Activated effector memory CD4-positive, alpha-beta T cell treated with Interleukin-2 at 50 U/mL for 16 hours (primary cell): ENCODE measurements around the gene SRPK2.
"Not testable (repeated sequence)": the region's sequence is repeated elsewhere in the genome, so short reads cannot be mapped to it uniquely, and the experiment has no call there.

Source experiments
- DNase-seq: peaks from one replicate; pipeline ENCODE4 v3.0.0-alpha.2; 2020

Gene SRPK2

GRCh38 chr7:105215821-105216220 is 172.9 kb downstream of the SRPK2 start:
- no peak for DNase-seq

GRCh38 chr7:105215182-105215581 is 173.5 kb downstream of the SRPK2 start:
- no peak for DNase-seq

- DNase-seq, result no peak
These were observed 175.1 kb downstream of the SRPK2 start for GRCh38 chr7:105213611-105214010.

DNA sequence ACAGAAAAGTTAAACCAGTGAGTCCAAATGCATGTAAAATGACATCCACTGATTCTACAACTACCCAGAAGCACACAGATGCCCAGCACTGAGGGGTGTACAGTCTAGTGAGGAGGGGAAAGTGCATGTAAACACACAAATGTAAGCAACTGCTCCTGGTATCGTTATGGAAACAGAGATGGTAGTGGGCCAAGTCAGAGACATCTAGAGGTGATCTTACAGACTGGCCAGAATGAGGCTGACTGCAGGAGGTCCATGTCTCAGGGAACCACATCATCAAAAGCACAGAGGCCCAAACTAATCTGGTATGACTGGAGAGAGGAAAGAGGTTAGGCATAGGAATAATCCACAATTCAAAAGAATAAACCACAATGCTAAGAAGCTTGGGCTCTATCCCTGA is 176.5 kb downstream of the SRPK2 start:
- DNase-seq, result no peak

DNA sequence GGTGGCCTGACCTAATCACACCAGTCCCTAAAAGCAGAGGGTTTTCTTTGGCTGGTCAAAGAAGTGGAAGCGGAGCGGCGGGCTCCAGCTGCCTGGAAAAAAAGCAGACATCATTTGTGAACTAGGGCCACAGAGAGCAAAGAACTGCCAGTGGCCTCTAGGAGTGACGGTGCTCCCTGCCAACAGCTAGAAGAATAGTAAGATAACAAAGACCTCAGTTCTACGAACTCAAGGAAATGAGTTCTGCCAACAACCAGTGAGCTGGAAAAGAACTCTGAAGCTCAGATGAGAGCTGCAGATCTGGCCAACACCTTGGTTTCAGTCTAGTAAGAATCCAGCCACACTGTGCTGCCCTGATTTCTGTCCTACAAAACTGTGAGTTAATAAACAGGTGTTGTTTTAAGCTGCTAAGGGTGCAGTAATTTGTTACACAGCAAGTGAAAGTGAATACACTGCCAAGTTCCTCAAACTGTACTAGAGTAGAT is 178.0 kb downstream of the SRPK2 start:
- no peak for DNase-seq

DNA sequence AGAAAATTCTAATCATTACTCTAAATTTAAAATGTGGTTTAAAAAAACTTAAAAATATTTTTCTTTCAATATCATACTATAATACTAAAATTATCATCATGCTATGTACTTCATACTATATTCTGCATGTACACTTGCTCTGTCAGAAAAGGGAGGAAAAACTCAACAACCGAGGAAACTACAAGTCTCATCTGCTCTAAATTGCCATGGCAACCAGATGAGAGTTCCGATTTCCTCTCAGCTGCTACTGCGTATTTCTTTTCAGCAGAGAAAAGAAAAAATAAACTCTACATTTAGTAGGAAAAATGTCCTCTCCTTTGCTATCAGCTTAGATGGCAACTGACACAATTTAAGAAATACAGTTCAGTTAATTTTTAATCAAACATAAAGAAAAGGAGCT is 178.9 kb downstream of the SRPK2 start:
- no peak for DNase-seq

- no peak for DNase-seq
These were observed 179.3 kb downstream of the SRPK2 start for GRCh38 chr7:105209433-105209832.

GRCh38 chr7:105206985-105207384 is 181.7 kb downstream of the SRPK2 start:
- no peak for DNase-seq

GRCh38 chr7:105205592-105206237 is 183.0 kb downstream of the SRPK2 start:
- DNase-seq, result no peak

DNA sequence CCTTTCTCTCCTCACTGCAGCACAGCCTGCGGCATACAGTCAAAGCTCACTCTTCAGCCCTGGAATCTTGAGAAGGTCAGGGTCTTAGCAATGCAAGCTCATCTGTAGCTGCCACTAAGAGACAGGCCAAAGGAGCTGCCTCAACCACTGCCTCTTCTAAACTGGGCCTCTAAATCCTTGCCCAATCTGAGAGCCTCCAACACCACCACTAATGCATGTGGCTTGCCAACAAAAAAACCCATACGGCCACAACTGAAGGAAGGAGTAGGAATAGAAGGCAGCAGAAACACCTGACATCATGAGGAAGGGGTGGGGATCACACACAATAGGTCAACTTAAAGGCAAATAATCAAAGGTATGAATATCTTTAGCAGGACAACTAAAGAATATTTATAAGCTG is 183.8 kb downstream of the SRPK2 start:
- DNase-seq, result no peak

DNA sequence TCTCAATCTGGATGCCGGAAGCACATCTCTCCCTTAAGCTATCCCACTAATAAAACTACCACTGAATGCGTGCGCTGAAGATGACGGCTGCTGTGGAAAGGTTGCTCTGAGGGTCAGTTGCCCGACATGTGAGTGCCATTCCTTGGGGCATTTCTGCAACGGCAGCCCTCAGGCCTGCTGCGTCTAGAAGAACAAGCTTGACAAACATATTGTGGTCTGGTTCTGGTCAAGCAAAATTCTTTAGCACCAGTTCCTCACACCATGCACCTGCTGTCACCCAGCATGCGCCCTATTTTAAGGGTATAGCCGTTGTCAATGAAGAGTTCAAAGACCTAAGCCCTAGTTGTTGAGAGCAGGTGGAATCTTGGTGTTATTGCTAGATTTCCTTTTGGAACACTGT is 184.2 kb downstream of the SRPK2 start:
- no peak for DNase-seq

GRCh38 chr7:105202616-105203015 is 186.1 kb downstream of the SRPK2 start:
- no peak for DNase-seq

- no peak for DNase-seq
These were observed 189.3 kb downstream of the SRPK2 start for GRCh38 chr7:105199386-105199785.

- DNase-seq, result no peak
These were observed 190.5 kb downstream of the SRPK2 start for GRCh38 chr7:105198223-105198622.

GRCh38 chr7:105196473-105196872 is 192.2 kb downstream of the SRPK2 start:
- no peak for DNase-seq

DNA sequence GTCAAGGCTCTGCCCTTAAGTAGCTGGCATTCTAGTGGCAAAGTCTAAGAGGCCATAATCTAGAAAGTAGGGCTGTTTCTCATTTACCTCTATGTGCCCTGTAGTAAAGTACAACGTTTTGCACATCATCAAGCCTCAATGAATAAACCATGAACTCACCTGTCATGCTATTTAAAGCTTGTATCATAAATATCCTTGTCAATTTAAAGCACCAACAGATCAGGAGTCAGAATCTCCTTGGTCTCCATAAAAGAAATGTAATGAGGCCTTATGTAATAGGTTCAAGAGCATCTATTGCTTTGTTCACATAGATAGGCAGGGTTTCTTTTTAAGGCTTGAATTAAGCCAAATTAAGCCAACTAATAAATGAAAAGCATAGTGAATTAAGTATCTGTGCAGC is 192.8 kb downstream of the SRPK2 start:
- DNase-seq, result no peak

- not testable (repeated sequence) for DNase-seq
These were observed 193.8 kb downstream of the SRPK2 start for GRCh38 chr7:105194959-105195358.

DNA sequence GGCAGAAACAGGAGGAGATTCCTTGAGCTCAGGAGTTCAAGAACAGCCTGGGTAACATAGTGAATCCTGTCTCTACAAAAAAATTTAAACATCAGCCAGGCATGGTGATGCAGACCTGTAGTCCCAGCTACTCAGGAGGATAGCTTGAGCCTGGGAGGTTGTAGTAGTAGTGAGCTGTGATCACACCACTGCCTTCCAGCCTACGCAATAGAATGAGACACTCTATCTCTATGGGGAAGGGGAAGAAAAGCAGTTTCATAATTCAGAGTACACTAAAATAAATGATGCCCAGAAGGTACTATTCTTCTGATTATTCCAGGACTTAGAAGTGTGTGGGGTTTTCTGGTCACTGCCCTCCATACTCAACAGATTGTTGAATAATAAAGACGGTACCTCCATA is 197.4 kb downstream of the SRPK2 start:
- DNase-seq, result no peak

DNA sequence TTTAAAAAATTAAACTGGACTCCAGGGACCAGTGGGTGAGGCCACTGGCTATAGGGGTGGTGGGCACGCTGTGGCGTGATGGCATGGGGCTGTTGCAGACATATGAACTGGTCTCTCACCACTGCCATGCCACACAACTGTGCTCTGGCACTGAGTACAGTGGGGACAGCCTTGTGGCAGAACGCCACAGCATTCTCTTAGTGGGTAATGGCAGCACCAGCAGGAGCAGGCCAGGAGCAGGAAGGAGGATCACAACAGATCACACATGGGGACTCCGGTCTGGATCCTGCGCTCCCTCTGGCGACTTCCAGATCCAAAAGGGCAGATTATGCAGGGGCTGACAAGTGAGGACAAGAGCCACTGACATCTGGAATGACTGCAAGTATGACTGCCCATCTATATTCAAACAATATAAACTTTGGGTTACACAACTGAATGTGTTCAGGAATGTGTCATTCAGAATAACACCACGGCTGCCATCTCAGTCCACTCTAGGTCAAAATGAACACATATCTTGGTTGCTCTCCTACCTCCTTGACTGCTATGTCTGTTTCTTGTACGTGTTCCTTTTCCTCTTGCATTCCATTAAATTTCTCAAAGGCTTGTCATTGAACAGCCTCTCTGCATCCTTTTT is 198.7 kb downstream of the SRPK2 start:
- DNase-seq, result no peak

- DNase-seq, result no peak
These were observed 200.5 kb downstream of the SRPK2 start for GRCh38 chr7:105188201-105188600.

GRCh38 chr7:105187302-105188169 is 201.2 kb downstream of the SRPK2 start:
- no peak for DNase-seq

DNA sequence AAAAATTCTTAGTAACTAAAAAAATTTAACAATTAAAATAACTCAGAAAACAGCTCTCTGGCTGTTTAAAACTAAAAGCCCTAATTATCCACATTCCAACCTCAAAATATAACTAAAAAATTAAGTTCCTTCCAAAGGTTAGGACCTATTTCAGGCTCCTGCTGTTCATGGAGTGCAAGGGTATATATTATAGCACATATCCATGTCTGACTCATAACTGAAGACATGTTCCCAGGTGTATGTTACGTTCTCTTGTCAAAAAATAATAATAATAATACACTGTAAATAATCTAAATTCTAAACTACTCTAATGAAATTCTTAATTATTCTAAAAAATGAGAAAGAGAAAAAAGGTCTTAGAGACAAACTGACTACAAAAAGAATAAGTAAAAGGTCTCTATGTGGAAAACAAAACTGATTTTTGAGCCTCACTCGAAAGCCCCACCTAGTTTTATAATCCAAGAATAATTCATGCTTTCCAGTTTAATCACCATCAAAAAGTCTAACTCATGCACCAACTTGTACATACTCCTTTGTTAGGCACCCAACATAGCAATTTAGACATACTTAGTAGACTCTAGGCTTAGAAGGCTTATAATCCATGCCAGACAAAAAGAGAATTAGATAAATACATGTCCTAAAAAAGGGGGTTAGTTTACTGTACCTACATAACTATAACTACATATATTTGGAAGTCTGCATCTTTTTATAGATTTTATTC is 203.3 kb downstream of the SRPK2 start:
- no peak for DNase-seq

DNA sequence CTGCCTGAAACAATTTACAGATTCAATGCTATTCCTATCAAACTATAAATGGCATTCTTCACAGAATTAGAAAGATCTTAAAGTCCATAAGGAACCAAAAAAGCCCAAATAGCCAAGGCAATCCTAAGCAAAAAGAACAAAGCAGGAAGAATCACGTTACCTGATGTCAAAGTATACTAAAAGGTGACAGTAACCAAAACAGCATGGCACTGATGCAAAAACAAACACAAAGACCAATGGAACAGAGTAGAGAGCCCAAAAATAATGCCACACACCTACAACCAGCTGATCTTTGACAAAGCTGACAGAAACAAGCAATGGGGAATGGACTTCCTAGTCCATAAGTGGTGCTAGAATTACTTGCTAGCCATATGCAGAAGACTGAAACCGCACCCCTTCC is 208.7 kb downstream of the SRPK2 start:
- no peak for DNase-seq
